ENCODE results near the gene MAP2K3.
"Not testable (repeated sequence)": the region's sequence is repeated elsewhere in the genome, so short reads cannot be mapped to it uniquely, and the experiment has no call there.

Gene MAP2K3

GRCh38 chr17:21343061-21343949, 58.8 kb downstream of the MAP2K3 start:
- H3K27ac ChIP-seq (ENCODE audit: low read depth, low read length, poor library complexity, severe bottlenecking); H3F3A ChIP-seq (ENCODE audit: insufficient read depth, low read length); H3K9me2 ChIP-seq (ENCODE audit: low read depth, low read length); H3K4me2 ChIP-seq (ENCODE audit: low read length); H3K36me3 ChIP-seq (ENCODE audit: insufficient read depth, low read length); H4K20me1 ChIP-seq (ENCODE audit: insufficient read depth, low read length); H3K4me3 ChIP-seq (ENCODE audit: low read depth, low read length, poor library complexity, severe bottlenecking); H2AFZ ChIP-seq (ENCODE audit: low read length); H3K9ac ChIP-seq (ENCODE audit: low read length); H3K79me2 ChIP-seq (ENCODE audit: insufficient read depth, low read length); H3K27me3 ChIP-seq (ENCODE audit: insufficient read depth, low read length); H3K9me3 ChIP-seq (ENCODE audit: low read length): not testable (repeated sequence)
- H3K4me1 ChIP-seq (ENCODE audit: insufficient read depth, low read length, severe bottlenecking) = peaks cover 16% of the 10 kb centered on the region

DNA sequence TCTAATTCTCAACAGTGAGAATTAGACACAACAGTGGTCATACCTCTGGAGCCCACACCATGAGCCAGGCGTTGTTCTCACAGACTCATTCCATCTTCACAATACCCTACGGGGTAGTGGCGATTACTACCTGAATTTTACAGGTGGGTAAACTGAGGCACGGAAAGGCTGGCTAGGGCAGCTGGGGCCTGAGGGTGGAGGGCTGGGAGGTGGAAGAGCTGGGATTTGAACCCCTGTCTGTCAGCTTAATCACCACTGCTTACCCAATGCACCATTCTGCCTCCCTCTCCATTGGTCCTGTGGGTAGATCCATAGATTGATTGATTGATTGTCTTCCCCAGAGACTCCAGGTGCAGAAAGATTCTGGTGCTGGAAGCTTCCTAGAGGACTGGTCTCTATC, 60.3 kb downstream of the MAP2K3 start:
- Histone ChIP-seq H3K27ac (ENCODE audit: low read depth, low read length, poor library complexity, severe bottlenecking) (peak overlapping the region; percentile 71), H3K9ac (ENCODE audit: low read length) (peak overlapping the region; percentile 21; the same call in 1 of the 2 replicates), H3K4me2 (ENCODE audit: low read length) (peak overlapping the region; percentile 16; the same call in 1 of the 2 replicates), H3K4me1 (ENCODE audit: insufficient read depth, low read length, severe bottlenecking) (peaks cover 31% of the 10 kb centered on the region)
- H3F3A ChIP-seq (ENCODE audit: insufficient read depth, low read length); H2AFZ ChIP-seq (ENCODE audit: low read length); H3K9me2 ChIP-seq (ENCODE audit: low read depth, low read length); H3K4me3 ChIP-seq (ENCODE audit: low read depth, low read length, poor library complexity, severe bottlenecking); H3K27me3 ChIP-seq (ENCODE audit: insufficient read depth, low read length); H3K36me3 ChIP-seq (ENCODE audit: insufficient read depth, low read length); H3K9me3 ChIP-seq (ENCODE audit: low read length); H4K20me1 ChIP-seq (ENCODE audit: insufficient read depth, low read length); H3K79me2 ChIP-seq (ENCODE audit: insufficient read depth, low read length): not testable (repeated sequence)

DNA sequence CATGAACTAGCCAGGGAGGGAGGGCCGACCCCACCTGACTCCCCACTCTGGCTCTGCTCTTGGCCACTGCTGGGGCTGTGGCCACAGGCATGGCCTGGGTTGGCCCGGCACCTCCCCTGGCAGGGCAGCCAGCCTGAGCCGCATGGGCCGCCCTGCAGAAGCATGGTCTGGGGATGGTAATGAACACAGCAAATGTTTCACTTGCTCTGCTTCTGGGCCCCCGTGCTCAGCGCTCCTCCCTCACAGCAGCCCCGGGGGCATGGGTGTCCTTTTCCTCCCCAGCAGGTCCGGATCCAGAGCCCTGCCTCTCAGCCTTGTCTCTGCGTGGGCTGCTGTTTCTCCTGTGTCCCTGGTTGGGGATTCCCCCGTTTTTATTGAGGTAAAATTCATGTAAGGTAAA, 60.7 kb downstream of the MAP2K3 start:
- no peaks in the 10 kb centered on the region for H3F3A ChIP-seq (ENCODE audit: insufficient read depth, low read length)
- H3K4me3 ChIP-seq (ENCODE audit: low read depth, low read length, poor library complexity, severe bottlenecking) = no peak overlapping the region
- H3K9me3 ChIP-seq (ENCODE audit: low read length) = no peaks in the 10 kb centered on the region
- no peaks in the 10 kb centered on the region for H3K36me3 ChIP-seq (ENCODE audit: insufficient read depth, low read length)
- peak overlapping the region; percentile 16; the same call in 1 of the 2 replicates for H3K4me2 ChIP-seq (ENCODE audit: low read length)
- no peaks in the 10 kb centered on the region for H3K9me2 ChIP-seq (ENCODE audit: low read depth, low read length)
- H3K27me3 ChIP-seq (ENCODE audit: insufficient read depth, low read length) = no peaks in the 10 kb centered on the region
- no peak overlapping the region for H2AFZ ChIP-seq (ENCODE audit: low read length)
- no peaks in the 10 kb centered on the region for H4K20me1 ChIP-seq (ENCODE audit: insufficient read depth, low read length)
- no peaks in the 10 kb centered on the region for H3K79me2 ChIP-seq (ENCODE audit: insufficient read depth, low read length)
- H3K4me1 ChIP-seq (ENCODE audit: insufficient read depth, low read length, severe bottlenecking) = peaks cover 35% of the 10 kb centered on the region
- peak overlapping the region; percentile 21; the same call in 1 of the 2 replicates for H3K9ac ChIP-seq (ENCODE audit: low read length)
- TF ChIP-seq EZH2 (IDR thresholded peaks at IDR 0.05; ENCODE audit: borderline replicate concordance, low read length) = no peak
- TF ChIP-seq, protein P1, sequence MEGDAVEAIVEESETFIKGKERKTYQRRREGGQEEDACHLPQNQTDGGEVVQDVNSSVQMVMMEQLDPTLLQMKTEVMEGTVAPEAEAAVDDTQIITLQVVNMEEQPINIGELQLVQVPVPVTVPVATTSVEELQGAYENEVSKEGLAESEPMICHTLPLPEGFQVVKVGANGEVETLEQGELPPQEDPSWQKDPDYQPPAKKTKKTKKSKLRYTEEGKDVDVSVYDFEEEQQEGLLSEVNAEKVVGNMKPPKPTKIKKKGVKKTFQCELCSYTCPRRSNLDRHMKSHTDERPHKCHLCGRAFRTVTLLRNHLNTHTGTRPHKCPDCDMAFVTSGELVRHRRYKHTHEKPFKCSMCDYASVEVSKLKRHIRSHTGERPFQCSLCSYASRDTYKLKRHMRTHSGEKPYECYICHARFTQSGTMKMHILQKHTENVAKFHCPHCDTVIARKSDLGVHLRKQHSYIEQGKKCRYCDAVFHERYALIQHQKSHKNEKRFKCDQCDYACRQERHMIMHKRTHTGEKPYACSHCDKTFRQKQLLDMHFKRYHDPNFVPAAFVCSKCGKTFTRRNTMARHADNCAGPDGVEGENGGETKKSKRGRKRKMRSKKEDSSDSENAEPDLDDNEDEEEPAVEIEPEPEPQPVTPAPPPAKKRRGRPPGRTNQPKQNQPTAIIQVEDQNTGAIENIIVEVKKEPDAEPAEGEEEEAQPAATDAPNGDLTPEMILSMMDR (IDR thresholded peaks at IDR 0.05; ENCODE audit: low read length) = no peak
- H3K27ac ChIP-seq (ENCODE audit: low read depth, low read length, poor library complexity, severe bottlenecking) = peak overlapping the region; percentile 71

DNA sequence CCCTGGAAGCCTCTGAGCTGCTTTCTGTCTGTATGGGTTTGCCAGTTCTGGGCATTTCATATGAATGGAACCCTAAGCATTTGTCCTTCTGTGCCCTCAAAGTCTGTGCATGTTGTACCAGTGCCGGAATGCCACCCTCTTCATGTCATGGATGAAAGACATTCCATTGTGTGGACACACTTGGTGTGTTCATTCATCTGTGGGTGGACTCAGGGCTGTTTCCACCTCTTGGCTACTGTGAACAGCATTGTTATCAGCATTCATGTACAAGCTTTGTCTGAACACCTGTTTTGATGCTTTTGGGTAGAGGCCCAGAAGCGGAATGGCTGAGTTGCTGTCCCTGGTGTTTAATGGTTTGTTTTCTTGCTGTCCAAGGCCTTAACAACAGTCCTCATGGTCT, 61.6 kb downstream of the MAP2K3 start:
- not testable (repeated sequence) for H2AFZ ChIP-seq (ENCODE audit: low read length); H3K9me3 ChIP-seq (ENCODE audit: low read length); H3K27me3 ChIP-seq (ENCODE audit: insufficient read depth, low read length); H3F3A ChIP-seq (ENCODE audit: insufficient read depth, low read length); H3K9ac ChIP-seq (ENCODE audit: low read length); H3K36me3 ChIP-seq (ENCODE audit: insufficient read depth, low read length); H3K27ac ChIP-seq (ENCODE audit: low read depth, low read length, poor library complexity, severe bottlenecking); H4K20me1 ChIP-seq (ENCODE audit: insufficient read depth, low read length); H3K4me3 ChIP-seq (ENCODE audit: low read depth, low read length, poor library complexity, severe bottlenecking); H3K4me2 ChIP-seq (ENCODE audit: low read length); H3K79me2 ChIP-seq (ENCODE audit: insufficient read depth, low read length); H3K9me2 ChIP-seq (ENCODE audit: low read depth, low read length)
- H3K4me1 ChIP-seq (ENCODE audit: insufficient read depth, low read length, severe bottlenecking) = peaks cover 40% of the 10 kb centered on the region

- not testable (repeated sequence) for H3K4me2 ChIP-seq (ENCODE audit: low read length); H2AFZ ChIP-seq (ENCODE audit: low read length); H3K79me2 ChIP-seq (ENCODE audit: insufficient read depth, low read length); H3F3A ChIP-seq (ENCODE audit: insufficient read depth, low read length); H3K9me3 ChIP-seq (ENCODE audit: low read length); H3K4me3 ChIP-seq (ENCODE audit: low read depth, low read length, poor library complexity, severe bottlenecking); H3K27ac ChIP-seq (ENCODE audit: low read depth, low read length, poor library complexity, severe bottlenecking); H3K9ac ChIP-seq (ENCODE audit: low read length); H3K27me3 ChIP-seq (ENCODE audit: insufficient read depth, low read length); H3K36me3 ChIP-seq (ENCODE audit: insufficient read depth, low read length); H3K9me2 ChIP-seq (ENCODE audit: low read depth, low read length); H4K20me1 ChIP-seq (ENCODE audit: insufficient read depth, low read length)
- H3K4me1 ChIP-seq (ENCODE audit: insufficient read depth, low read length, severe bottlenecking) = peaks cover 40% of the 10 kb centered on the region
These were observed 62.2 kb downstream of the MAP2K3 start for GRCh38 chr17:21346651-21347250.

DNA sequence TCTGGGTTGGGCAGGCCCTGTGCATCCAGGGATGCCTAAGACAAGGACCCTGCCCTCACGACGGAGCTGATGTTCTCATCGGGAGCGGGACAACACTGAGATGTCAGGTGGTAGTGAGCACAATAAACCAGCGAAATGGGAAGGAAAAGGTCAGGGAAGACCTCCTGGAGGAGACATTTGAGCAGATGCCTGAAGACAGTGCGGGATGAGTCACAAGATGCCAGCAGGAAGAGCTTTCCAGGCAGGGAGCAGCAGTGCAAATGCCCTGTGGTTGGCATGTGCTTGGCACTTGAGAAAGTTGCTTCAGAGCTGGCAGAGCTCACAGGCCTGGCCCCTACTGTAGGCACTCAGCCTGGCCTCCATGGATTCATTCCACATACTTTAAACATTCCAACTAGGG, 63.1 kb downstream of the MAP2K3 start:
- not testable (repeated sequence) for H3K36me3 ChIP-seq (ENCODE audit: insufficient read depth, low read length); H3K4me3 ChIP-seq (ENCODE audit: low read depth, low read length, poor library complexity, severe bottlenecking); H4K20me1 ChIP-seq (ENCODE audit: insufficient read depth, low read length); H3K27me3 ChIP-seq (ENCODE audit: insufficient read depth, low read length); H3K9me2 ChIP-seq (ENCODE audit: low read depth, low read length); H2AFZ ChIP-seq (ENCODE audit: low read length); H3K79me2 ChIP-seq (ENCODE audit: insufficient read depth, low read length); H3K4me2 ChIP-seq (ENCODE audit: low read length); H3K9me3 ChIP-seq (ENCODE audit: low read length); H3K9ac ChIP-seq (ENCODE audit: low read length); H3K27ac ChIP-seq (ENCODE audit: low read depth, low read length, poor library complexity, severe bottlenecking); H3F3A ChIP-seq (ENCODE audit: insufficient read depth, low read length)
- peaks cover 40% of the 10 kb centered on the region for H3K4me1 ChIP-seq (ENCODE audit: insufficient read depth, low read length, severe bottlenecking)

Measured in OCI-LY1 (cell line).